HG02763 (cell line): ENCODE measurements around the gene CHCHD3.

Experiments
- ATAC-seq: cut with Tn5 transposase; IDR thresholded peaks from one replicate; pipeline ENCODE4 v1.9.1; 2021; ENCODE audit warnings: mild to moderate bottlenecking, moderate library complexity; ENCODE audit not compliant: unreplicated experiment

The CHCHD3 gene

GRCh38 chr7:132871419-132871818 lies 210.5 kb downstream of the CHCHD3 start:
- no peak for ATAC-seq

GRCh38 chr7:132869166-132869861 lies 212.6 kb downstream of the CHCHD3 start:
- ATAC-seq, result no peak

GRCh38 chr7:132866551-132866950 lies 215.3 kb downstream of the CHCHD3 start:
- no peak for ATAC-seq

DNA sequence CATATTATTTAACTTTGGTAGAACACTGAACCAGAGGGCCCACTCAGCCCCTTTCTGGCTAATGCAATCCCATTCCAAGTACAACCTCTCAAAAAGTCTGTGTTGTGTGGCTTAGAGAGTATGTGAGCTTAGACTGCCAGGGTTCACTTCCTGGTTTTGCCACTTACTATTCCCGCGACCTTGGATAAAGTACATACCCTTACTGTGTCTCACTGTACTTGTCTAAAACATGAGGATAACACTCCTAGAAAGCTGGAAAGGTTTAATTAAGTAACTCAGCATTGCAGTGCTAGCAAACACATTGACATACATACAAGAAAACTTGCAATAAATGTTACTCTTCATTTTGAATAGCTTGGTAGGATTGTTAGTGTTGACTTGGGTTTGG lies 215.8 kb downstream of the CHCHD3 start:
- no peak for ATAC-seq

- ATAC-seq, result no peak
Observed at GRCh38 chr7:132865366-132866143, 216.3 kb downstream of the CHCHD3 start.

DNA sequence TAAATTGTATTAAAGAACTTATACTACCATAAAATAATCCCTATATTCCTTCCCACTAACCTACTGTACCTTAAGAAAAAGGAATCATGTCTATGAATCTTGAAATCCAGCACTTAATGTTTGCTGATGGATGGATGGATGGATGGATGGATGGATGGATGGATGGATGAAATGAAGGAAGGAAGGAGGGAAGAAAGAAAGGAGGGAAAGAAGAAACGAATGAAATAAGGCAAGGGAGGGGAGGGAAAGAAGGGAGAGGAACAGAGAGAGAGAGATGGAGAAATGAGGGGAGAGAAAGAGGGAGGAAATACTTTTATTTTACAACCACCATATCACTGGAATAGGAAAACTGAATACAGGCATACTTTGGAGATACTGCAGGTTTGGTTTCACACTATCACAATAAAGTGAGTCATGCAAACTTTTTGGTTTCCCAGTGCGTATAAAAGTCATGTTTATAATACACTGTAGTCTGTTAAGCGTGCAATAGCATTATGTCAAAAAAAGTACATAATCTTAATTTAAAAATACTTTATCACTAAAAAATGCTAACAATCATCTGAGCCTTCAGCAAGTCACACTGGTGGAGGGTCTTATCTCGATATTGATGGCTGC lies 219.8 kb downstream of the CHCHD3 start:
- no peak for ATAC-seq

GRCh38 chr7:132861424-132861823 lies 220.5 kb downstream of the CHCHD3 start:
- ATAC-seq, result no peak

DNA sequence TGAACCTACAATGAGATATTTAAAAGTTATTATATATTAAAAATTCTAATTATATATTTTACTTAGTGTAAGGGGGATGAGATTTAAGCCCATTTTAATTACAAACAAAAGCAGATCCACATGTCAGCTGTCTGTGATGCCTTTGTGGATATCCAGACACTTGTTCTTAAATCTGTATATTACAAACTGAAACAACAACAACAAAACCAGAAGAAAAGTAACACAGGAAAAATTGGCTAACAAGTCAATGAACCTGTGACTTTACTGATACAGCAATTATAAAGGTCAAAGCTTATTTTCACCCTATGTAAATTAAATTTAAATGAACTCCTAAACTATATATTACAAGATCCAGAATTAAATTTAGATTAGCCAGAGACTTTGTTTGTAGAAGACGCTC lies 222.7 kb downstream of the CHCHD3 start:
- ATAC-seq, result no peak

GRCh38 chr7:132858760-132859159 lies 223.1 kb downstream of the CHCHD3 start:
- ATAC-seq, result no peak

GRCh38 chr7:132858251-132858650 lies 223.6 kb downstream of the CHCHD3 start:
- ATAC-seq, result no peak

- no peak for ATAC-seq
Observed at GRCh38 chr7:132857703-132858102, 224.2 kb downstream of the CHCHD3 start.

DNA sequence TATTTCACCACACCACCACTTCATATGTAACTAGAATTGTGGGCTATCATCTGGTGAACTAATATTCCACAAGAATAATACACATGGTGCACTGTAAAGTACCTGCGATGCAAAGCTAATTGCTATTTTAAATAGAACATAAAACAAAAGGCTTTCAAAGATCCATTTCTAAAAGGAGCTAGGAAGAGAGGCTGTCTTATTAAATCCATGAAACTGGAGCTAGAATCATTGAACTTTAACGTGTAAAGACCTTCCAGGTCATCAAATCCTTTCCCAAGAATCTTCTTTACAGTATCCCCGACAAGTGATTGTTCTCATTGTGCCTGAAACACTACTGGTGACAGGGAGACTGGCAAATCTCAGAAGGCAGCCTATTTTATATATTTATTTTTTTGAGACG lies 224.9 kb downstream of the CHCHD3 start:
- no peak for ATAC-seq

DNA sequence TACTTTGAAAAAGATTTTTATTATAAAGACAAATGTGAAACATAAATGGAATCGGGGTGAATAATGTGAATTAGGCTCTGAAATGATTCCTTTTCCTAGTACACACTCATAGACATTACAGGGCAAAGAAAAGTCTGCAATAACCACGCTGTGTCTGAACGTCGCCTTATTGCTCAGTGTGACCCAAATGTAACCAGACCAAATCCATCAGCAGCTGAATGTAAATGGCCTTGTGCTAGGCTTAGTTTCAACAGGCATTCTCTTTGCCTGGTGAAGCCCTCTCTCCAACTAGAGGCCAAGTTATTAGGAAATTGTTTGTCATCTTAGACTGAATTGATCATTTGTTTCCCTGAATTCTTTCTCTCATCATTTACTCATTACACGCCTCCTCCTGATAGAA lies 225.5 kb downstream of the CHCHD3 start:
- ATAC-seq, result no peak

GRCh38 chr7:132855901-132856300 lies 226.0 kb downstream of the CHCHD3 start:
- no peak for ATAC-seq

DNA sequence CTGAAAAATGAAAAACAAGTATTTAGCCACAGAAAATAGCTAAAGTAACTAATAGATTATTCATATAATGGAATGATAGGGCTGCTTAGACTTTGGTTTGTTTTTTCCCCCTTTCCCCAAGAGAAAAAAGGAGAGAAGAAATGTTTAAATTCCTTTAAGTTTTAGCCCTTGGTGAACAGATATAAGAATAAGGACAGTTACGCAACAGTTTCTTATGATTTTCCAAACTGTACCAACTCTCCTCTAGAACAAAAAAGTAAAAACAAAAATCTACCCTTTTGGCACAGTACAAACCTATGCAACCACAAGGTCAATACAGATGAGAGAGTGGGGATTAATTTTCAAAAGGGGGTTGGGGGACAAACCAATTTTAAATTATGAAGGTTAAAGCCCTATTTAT lies 227.7 kb downstream of the CHCHD3 start:
- ATAC-seq, result no peak

DNA sequence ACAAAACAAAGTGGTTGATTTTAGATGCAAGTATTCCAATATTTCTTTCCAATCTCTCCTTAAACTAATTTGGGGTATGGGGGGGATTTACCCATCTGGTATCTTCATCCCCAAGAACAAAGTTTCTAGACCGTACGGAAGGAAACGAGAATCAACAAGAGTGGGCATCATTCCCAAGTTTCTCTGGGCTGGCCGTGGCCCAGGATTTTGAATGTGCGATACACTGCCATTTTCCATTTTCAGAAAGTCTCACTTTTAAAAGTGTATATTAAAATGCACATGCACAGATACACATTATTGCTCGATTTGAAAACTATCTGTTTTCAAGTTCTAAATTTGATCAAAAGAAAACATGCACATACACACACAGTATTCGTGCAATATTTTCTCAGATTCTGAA lies 234.5 kb downstream of the CHCHD3 start:
- no peak for ATAC-seq

GRCh38 chr7:132846086-132846485 lies 235.8 kb downstream of the CHCHD3 start:
- no peak for ATAC-seq

DNA sequence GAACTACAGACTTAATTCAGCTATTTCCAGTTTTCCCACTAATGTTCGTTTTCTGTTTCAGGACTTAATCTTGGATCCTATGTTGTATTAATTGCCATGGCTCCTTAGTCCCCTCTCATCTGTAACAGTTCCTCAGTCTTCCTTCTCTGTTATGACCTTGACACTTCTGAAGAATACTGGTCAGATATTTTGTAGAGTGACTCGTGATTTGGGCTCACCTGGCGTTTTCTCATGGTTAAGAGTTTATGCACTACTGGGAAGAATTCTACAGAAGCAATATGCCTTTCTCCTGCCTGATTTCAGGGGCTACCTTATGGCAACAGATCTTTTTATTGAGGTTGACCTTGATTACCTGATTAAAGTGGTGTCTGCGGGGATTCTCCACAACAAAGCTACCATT lies 239.4 kb downstream of the CHCHD3 start:
- ATAC-seq, result no peak

DNA sequence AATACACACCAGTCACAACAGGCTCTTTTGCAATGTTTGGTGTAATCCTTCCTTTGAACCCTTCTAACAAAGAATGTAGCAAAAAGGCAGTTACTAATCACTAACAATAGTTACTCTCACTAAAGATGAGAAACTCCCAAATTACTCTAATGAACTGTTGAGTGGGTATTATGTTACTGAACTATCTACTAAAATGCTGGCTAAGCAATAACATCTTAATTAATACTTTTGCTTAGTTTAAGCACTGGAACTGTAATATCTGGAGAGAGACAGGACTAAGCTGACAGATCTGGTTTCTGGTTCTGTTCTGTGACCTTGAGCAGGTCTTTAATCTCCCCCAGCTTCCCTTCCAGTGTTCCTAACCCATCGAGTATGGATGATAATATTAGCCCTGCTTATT lies 241.7 kb downstream of the CHCHD3 start:
- no peak for ATAC-seq

DNA sequence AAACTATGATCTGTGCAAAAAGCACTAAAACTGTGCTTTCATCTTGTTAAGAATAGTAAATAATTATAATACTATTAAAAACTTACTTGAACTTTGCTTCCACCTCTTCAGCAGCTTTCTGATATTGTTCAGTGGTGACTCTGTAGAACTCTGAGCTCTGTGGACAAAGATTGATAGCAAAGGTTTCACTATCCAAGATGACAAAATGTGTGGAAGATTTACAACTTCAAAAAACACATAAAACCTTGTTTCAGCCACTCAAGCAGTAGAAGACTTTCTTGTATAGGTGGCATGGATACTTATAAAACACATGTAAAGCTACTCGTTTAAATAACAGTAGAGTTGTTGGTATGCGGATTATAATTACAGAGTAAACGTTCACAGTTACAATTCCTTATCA lies 243.6 kb downstream of the CHCHD3 start:
- no peak for ATAC-seq

DNA sequence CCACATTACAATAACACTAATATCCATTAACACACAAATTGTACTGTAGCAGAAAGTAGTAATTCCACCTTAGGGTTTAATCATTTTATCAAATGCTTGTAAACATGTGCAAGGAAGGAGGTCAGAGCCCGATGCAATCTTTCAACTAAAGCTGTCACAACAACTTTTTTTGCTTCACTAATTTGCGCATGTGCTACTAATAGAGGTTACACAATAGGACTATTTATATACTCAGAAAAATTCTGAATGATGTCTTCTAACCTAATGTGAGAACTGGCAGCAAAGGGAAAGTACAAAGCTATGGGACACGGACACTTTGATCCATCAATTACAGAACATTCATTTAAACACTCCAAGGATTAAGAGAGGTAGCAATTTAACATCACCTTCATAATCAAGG lies 244.4 kb downstream of the CHCHD3 start:
- no peak for ATAC-seq

DNA sequence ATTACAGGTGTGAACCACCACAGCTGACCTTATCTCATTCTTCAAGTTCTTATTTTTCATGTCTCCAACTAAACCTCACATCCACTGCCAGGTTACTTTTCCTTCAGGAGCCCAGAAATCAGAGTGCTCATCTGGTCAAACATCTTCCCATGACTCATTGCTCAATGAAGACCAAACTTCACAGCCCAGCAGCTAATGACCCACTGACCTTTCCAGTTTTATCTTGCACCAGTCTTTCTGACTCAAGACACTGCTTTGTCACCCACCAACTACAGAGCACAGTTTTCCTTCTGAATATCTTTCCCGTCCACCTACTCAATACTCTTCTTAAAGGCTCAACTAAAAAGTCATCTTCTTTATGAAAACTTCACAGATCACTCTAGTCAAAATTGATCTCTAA lies 245.1 kb downstream of the CHCHD3 start:
- no peak for ATAC-seq
